HCT116 (cell line): Measurements from ENCODE around the gene LHFPL6. TPM values are rescaled to one million over a fixed set of nuclear protein-coding genes. Genes with fewer than 3 reads are reported as not detected.

Source experiments
- ATAC-seq: fragments of 200-7000 bp; cut with Tn5 transposase; 2 replicates; pipeline ENCODE4 v1.9.1; 2020; ENCODE audit warnings: mild to moderate bottlenecking, moderate library complexity
- BruUV-seq: library from RNA; stranded (reverse); fragments of 400-500 nt; replicated peaks from 2 replicates; lab custom pipeline; 2021; lab: Mats Ljungman, UMichigan
- CTCF ChIA-PET: fragments of 300-600 bp; sonication (Branson Sonifier 250); formaldehyde crosslinking; loops from one replicate; lab custom pipeline; 2021; ENCODE audit warnings: antibody characterized with exemption; lab: Charles Lee
- POLR2A ChIA-PET: fragments of 300-600, 350-600 bp; sonication (Branson Sonifier 250); formaldehyde crosslinking; loops from one replicate; lab custom pipeline; 2021; ENCODE audit warnings: antibody characterized with exemption; lab: Charles Lee
- RAD21 ChIA-PET, 2 experiments: fragments of 300-600 bp; sonication (Branson Sonifier 250); formaldehyde crosslinking; loops; one replicate each; lab custom pipeline; 2023; ENCODE audit warnings: low total read pairs in 2 of 2; ENCODE audit not compliant: uncharacterized antibody in 2 of 2, unreplicated experiment in 2 of 2, low non-redundant PET in 1 of 2; lab: Charles Lee
- DNase-seq: peaks from one replicate; pipeline ENCODE4 v3.0.0-alpha.2; 2010; ENCODE audit warnings: low read depth, low spot score
- H2AFZ ChIP-seq: fragments of 200-600 bp; shearing (Covaris generic), sonication (generic); 2 replicates; pipeline ENCODE4 v1.6.1; 2017; ENCODE audit warnings: low read depth, mixed run types, mixed read lengths, antibody characterized with exemption, low read length; ENCODE audit not compliant: poor library complexity, severe bottlenecking
- H3K27ac ChIP-seq: 2 replicates; pipeline ENCODE4 v1.5.1; 2012; ENCODE audit warnings: low read depth, low read length
- H3K27me3 ChIP-seq: fragments of 200-600 bp; sonication (generic); 2 replicates; pipeline ENCODE4 v1.6.1; 2016; ENCODE audit warnings: mixed run types, low read length, mixed read lengths; ENCODE audit not compliant: insufficient read depth
- H3K36me3 ChIP-seq, 2 experiments: fragments of 200-500 bp in 1 of 2; fragments of 200-600 bp in 1 of 2; sonication (Bioruptor generic) in 1 of 2; sonication (generic) in 1 of 2; 2 replicates each; pipeline versions ENCODE4 v1.5.1 to v1.6.1; 2014 to 2016; ENCODE audit warnings: low read length in 2 of 2, inconsistent platforms in 1 of 2, mixed read lengths in 1 of 2, mixed run types in 1 of 2; ENCODE audit not compliant: insufficient read depth in 2 of 2, control insufficient read depth in 1 of 2
- H3K4me1 ChIP-seq, 2 experiments: fragments of 200-600 bp in 1 of 2; sonication (generic) in 1 of 2; 2 replicates each; pipeline versions ENCODE4 v1.5.1 to v1.6.1; 2012 to 2017; ENCODE audit warnings: low read length in 2 of 2, inconsistent platforms in 1 of 2, mild to moderate bottlenecking in 1 of 2, mixed read lengths in 1 of 2, mixed run types in 1 of 2, moderate library complexity in 1 of 2; ENCODE audit not compliant: insufficient read depth in 2 of 2, control insufficient read depth in 1 of 2
- H3K4me2 ChIP-seq: fragments of 200-600 bp; sonication (generic); 2 replicates; pipeline ENCODE4 v1.6.1; 2017; ENCODE audit warnings: mixed run types, low read length, mixed read lengths
- H3K4me3 ChIP-seq, 2 experiments: fragments of 200-600 bp in 1 of 2; sonication (generic) in 1 of 2; replicated peaks in 1 of 2; 2 replicates each; pipeline ENCODE4 v1.5.1; 2011 to 2016; ENCODE audit warnings: low read length in 2 of 2, control low read depth in 1 of 2, low read depth in 1 of 2, mild to moderate bottlenecking in 1 of 2, mixed read lengths in 1 of 2, mixed run types in 1 of 2
- H3K79me2 ChIP-seq: fragments of 200-600 bp; sonication (generic); 2 replicates; pipeline ENCODE4 v1.6.1; 2017; ENCODE audit warnings: mild to moderate bottlenecking, mixed run types, low read length, moderate library complexity, mixed read lengths; ENCODE audit not compliant: insufficient read depth
- H3K9ac ChIP-seq: fragments of 200-600 bp; sonication (generic); 2 replicates; pipeline ENCODE4 v1.6.1; 2016; ENCODE audit warnings: low read length, mixed read lengths
- H3K9me2 ChIP-seq: fragments of 200-600 bp; sonication (generic), shearing (Covaris generic); 2 replicates; pipeline ENCODE4 v1.6.1; 2017; ENCODE audit warnings: mixed run types, mild to moderate bottlenecking, moderate library complexity; ENCODE audit not compliant: insufficient read depth
- H3K9me3 ChIP-seq, 2 experiments: fragments of 200-500 bp in 1 of 2; fragments of 200-600 bp in 1 of 2; sonication (Bioruptor generic) in 1 of 2; sonication (generic) in 1 of 2; 2 replicates each; pipeline ENCODE4 v1.6.1; 2014 to 2017; ENCODE audit warnings: low read length in 2 of 2, mixed read lengths in 2 of 2, inconsistent platforms in 1 of 2, low read depth in 1 of 2, mild to moderate bottlenecking in 1 of 2, mixed run types in 1 of 2, moderate library complexity in 1 of 2; ENCODE audit not compliant: control insufficient read depth in 1 of 2, insufficient read depth in 1 of 2
- H4K20me1 ChIP-seq: fragments of 200-600 bp; sonication (generic), shearing (Covaris generic); 2 replicates; pipeline ENCODE4 v1.6.1; 2017; ENCODE audit warnings: mixed run types, mild to moderate bottlenecking, moderate library complexity; ENCODE audit not compliant: insufficient read depth
- CBX3 ChIP-seq: IDR thresholded peaks from 2 replicates; pipeline ENCODE4 v1.6.1; 2012; ENCODE audit warnings: low read depth
- CEBPB ChIP-seq: IDR thresholded peaks from 2 replicates; pipeline ENCODE4 v1.6.1; 2012; ENCODE audit warnings: low read depth
- EGR1 ChIP-seq: IDR thresholded peaks from 2 replicates; pipeline ENCODE4 v1.6.1; 2012; ENCODE audit warnings: low read depth
- ELF1 ChIP-seq: IDR thresholded peaks from 2 replicates; pipeline ENCODE4 v1.6.1; 2012; ENCODE audit warnings: low read depth, borderline replicate concordance
- EZH2 ChIP-seq: fragments of 200-600 bp; sonication (generic); IDR thresholded peaks from 2 replicates; pipeline ENCODE4 v1.6.1; 2017; ENCODE audit warnings: antibody characterized with exemption, mixed run types
- EZH2phosphoT487 ChIP-seq: fragments of 200-600 bp; IDR thresholded peaks from 2 replicates; pipeline ENCODE4 v1.6.1; 2018; ENCODE audit warnings: antibody characterized with exemption, borderline replicate concordance
- FOSL1 ChIP-seq: IDR thresholded peaks from 2 replicates; pipeline ENCODE4 v1.6.1; 2012; ENCODE audit warnings: low read depth
- POLR2A ChIP-seq: IDR thresholded peaks from 2 replicates; pipeline ENCODE4 v1.7.0; 2011; ENCODE audit warnings: borderline replicate concordance; ENCODE audit not compliant: insufficient read depth, insufficient read length; ENCODE audit errors: extremely low read depth
- POLR2AphosphoS5 ChIP-seq: IDR thresholded peaks from 2 replicates; pipeline ENCODE4 v1.6.1; 2011; ENCODE audit warnings: mild to moderate bottlenecking, low read depth, low read length, moderate library complexity
- RAD21 ChIP-seq: IDR thresholded peaks from 2 replicates; pipeline ENCODE4 v1.6.1; 2012; ENCODE audit warnings: low read depth, mild to moderate bottlenecking
- SRF ChIP-seq: IDR thresholded peaks from 2 replicates; pipeline ENCODE4 v1.6.1; 2012; ENCODE audit warnings: low read depth
- YY1 ChIP-seq: IDR thresholded peaks from 2 replicates; pipeline ENCODE4 v1.6.1; 2011; ENCODE audit warnings: low read length, low read depth, moderate library complexity, mild to moderate bottlenecking; ENCODE audit not compliant: insufficient replicate concordance; ENCODE audit errors: extremely low read depth
- intact Hi-C: fragments of 100-400 bp; cut with micrococcal nuclease; formaldehyde crosslinking; loops from 2 replicates; pipeline ENCODE4 v1.10.0; 2022
- total RNA-seq: library from RNA; stranded (reverse); gene quantifications from one replicate; pipeline ENCODE4 v1.2.1, GENCODE V29; 2021; ENCODE audit not compliant: unreplicated experiment
- TF ChIP-seq, protein P1 (sequence below): IDR thresholded peaks from 2 replicates; pipeline ENCODE4 v1.6.1; 2012
- TF ChIP-seq, protein P2 (sequence below), 3 experiments: fragments of 200-600 bp in 1 of 3; sonication (generic) in 1 of 3; IDR thresholded peaks in 2 of 3; conservative IDR thresholded peaks in 1 of 3; 2 replicates each; pipeline ENCODE4 v1.5.1; 2012 to 2017; ENCODE audit warnings: low read depth in 2 of 3, low read length in 2 of 3, antibody characterized with exemption in 1 of 3, borderline replicate concordance in 1 of 3, control low read depth in 1 of 3, mild to moderate bottlenecking in 1 of 3, mixed read lengths in 1 of 3, mixed run types in 1 of 3, moderate library complexity in 1 of 3; ENCODE audit not compliant: insufficient read depth in 1 of 3

The LHFPL6 gene
- total RNA-seq, 1 experiment from 2014 or later = 0.22 TPM

DNA sequence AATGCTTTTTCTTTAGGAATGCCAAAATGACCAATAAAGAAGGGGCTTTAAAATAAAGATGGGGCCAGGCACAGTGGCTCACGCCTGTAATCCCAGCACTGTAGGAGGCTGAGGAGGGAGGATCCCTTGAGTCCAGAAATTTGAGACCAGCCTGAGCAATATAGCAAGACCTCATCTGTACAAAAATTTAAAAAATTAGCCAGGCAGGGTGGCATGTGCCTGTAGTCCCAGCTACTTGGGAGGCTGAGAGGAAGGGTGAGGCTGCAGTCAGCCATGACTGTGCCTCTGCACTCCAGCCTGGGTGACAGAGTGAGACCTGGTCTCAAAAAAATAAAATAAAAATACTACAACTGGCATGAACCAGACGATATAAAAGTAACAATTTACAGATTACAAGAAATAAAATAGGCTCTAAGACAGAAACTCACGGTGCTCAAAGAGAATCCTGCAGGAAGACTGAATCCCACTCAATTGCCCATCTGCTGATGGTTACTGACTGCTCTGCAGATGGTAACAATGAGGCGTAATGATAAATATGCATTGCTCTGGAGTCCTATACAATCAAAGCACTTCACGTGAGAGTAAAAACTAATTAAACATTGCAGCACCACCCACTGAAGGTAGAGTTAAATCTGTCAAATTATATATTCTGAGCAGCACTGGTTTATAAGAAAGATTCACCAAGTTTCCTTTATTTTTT lies 93.2 kb downstream of the LHFPL6 start:
- intact Hi-C loops = no loop called here
- Histone ChIP-seq H3K9ac (no peak overlapping the region), H3K79me2 (no peaks in the 10 kb centered on the region), H3K4me2 (no peak overlapping the region), H2AFZ (no peak overlapping the region), H4K20me1 (no peaks in the 10 kb centered on the region), H3K9me3 (no peaks in the 10 kb centered on the region), H3K4me3 (no peak overlapping the region), H3K27me3 (peaks cover under 1% of the 10 kb centered on the region), H3K4me1 (no peaks in the 10 kb centered on the region), H3K9me2 (no peaks in the 10 kb centered on the region), H3K36me3 (no peaks in the 10 kb centered on the region), H3K27ac (no peak overlapping the region)
- ATAC-seq (no peak), DNase-seq (no peak)
- ChIA-PET CTCF (no interaction called here), POLR2A (no interaction called here), RAD21 (no interaction called here)
- no TSS peak for BruUV-seq
- no peak for TF ChIP-seq YY1
- TF ChIP-seq EGR1 = no peak
- TF ChIP-seq FOSL1 = no peak
- TF ChIP-seq RAD21 = no peak
- TF ChIP-seq ELF1 = no peak
- TF ChIP-seq CEBPB = no peak
- TF ChIP-seq EZH2 = no peak
- no peak for TF ChIP-seq POLR2A
- no peak for TF ChIP-seq SRF
- TF ChIP-seq, protein P1, sequence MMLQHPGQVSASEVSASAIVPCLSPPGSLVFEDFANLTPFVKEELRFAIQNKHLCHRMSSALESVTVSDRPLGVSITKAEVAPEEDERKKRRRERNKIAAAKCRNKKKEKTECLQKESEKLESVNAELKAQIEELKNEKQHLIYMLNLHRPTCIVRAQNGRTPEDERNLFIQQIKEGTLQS = no peak
- TF ChIP-seq POLR2AphosphoS5 = no peak
- TF ChIP-seq EZH2phosphoT487 = no peak
- TF ChIP-seq, protein P2, sequence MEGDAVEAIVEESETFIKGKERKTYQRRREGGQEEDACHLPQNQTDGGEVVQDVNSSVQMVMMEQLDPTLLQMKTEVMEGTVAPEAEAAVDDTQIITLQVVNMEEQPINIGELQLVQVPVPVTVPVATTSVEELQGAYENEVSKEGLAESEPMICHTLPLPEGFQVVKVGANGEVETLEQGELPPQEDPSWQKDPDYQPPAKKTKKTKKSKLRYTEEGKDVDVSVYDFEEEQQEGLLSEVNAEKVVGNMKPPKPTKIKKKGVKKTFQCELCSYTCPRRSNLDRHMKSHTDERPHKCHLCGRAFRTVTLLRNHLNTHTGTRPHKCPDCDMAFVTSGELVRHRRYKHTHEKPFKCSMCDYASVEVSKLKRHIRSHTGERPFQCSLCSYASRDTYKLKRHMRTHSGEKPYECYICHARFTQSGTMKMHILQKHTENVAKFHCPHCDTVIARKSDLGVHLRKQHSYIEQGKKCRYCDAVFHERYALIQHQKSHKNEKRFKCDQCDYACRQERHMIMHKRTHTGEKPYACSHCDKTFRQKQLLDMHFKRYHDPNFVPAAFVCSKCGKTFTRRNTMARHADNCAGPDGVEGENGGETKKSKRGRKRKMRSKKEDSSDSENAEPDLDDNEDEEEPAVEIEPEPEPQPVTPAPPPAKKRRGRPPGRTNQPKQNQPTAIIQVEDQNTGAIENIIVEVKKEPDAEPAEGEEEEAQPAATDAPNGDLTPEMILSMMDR (IDR thresholded peaks at IDR 0.05 in 2 of 3, conservative IDR thresholded peaks at IDR 0.05 in 1 of 3; ENCODE audit: borderline replicate concordance in 1 of 3, insufficient read depth in 1 of 3, low read depth in 2 of 3, low read length in 2 of 3) = no peak
- no peak for TF ChIP-seq CBX3
